Measurements from ENCODE around the gene ARL14EPL.

Gene ARL14EPL

GRCh38 chr5:116035123-116035522 lies 2.9 kb downstream of the ARL14EPL start:
- Histone ChIP-seq H2AFZ (ENCODE audit: low read length) (peak overlapping the region; percentile 65; the same call in 1 of the 2 replicates), H3K4me1 (ENCODE audit: insufficient read depth, low read length, poor library complexity, severe bottlenecking) (peaks cover 58% of the 10 kb centered on the region), H3F3A (ENCODE audit: low read depth) (no peaks in the 10 kb centered on the region), H3K36me3 (ENCODE audit: insufficient read depth, low read length) (no peaks in the 10 kb centered on the region), H3K4me2 (ENCODE audit: low read depth, low read length, poor library complexity, severe bottlenecking) (no peak overlapping the region), H3K79me2 (ENCODE audit: insufficient read depth, low read length) (no peaks in the 10 kb centered on the region), H3K9ac (ENCODE audit: low read depth, low read length, poor library complexity, severe bottlenecking) (no peak overlapping the region), H3K27me3 (ENCODE audit: insufficient read depth, low read length, poor library complexity, severe bottlenecking) (no peaks in the 10 kb centered on the region), H4K20me1 (ENCODE audit: insufficient read depth, low read length, poor library complexity, severe bottlenecking) (no peaks in the 10 kb centered on the region), H3K9me2 (replicated peaks; ENCODE audit: low read depth, low read length) (no peaks in the 10 kb centered on the region), H3K9me3 (ENCODE audit: insufficient read depth, low read depth, low read length) (no peaks in the 10 kb centered on the region), H3K4me3 (ENCODE audit: low read length, poor library complexity, severe bottlenecking) (no peak overlapping the region)
- no peak for TF ChIP-seq EZH2phosphoT487 (IDR thresholded peaks at IDR 0.05; ENCODE audit: borderline replicate concordance)
- TF ChIP-seq CTCF (conservative IDR thresholded peaks at IDR 0.05; ENCODE audit: low read length), result no peak

GRCh38 chr5:116037236-116037822 lies 5.1 kb downstream of the ARL14EPL start:
- peak overlapping the region; percentile 68 for H3K4me2 ChIP-seq (ENCODE audit: low read depth, low read length, poor library complexity, severe bottlenecking)
- H3K36me3 ChIP-seq (ENCODE audit: insufficient read depth, low read length), result no peaks in the 10 kb centered on the region
- no peak for TF ChIP-seq EZH2phosphoT487 (IDR thresholded peaks at IDR 0.05; ENCODE audit: borderline replicate concordance)
- peak; percentile 34 for TF ChIP-seq CTCF (conservative IDR thresholded peaks at IDR 0.05; ENCODE audit: low read length)
- no peaks in the 10 kb centered on the region for H3K27me3 ChIP-seq (ENCODE audit: insufficient read depth, low read length, poor library complexity, severe bottlenecking)
- no peak overlapping the region for H3K4me3 ChIP-seq (ENCODE audit: low read length, poor library complexity, severe bottlenecking)
- peak overlapping the region; percentile 44 for H3K9ac ChIP-seq (ENCODE audit: low read depth, low read length, poor library complexity, severe bottlenecking)
- H4K20me1 ChIP-seq (ENCODE audit: insufficient read depth, low read length, poor library complexity, severe bottlenecking), result no peaks in the 10 kb centered on the region
- H3K4me1 ChIP-seq (ENCODE audit: insufficient read depth, low read length, poor library complexity, severe bottlenecking), result peaks cover 56% of the 10 kb centered on the region
- H3K79me2 ChIP-seq (ENCODE audit: insufficient read depth, low read length), result no peaks in the 10 kb centered on the region
- no peaks in the 10 kb centered on the region for H3K9me3 ChIP-seq (ENCODE audit: insufficient read depth, low read depth, low read length)
- H2AFZ ChIP-seq (ENCODE audit: low read length), result 0 out of 2 replicates have a peak overlapping the region, but pooled peaks have one; percentile 4
- no peaks in the 10 kb centered on the region for H3K9me2 ChIP-seq (replicated peaks; ENCODE audit: low read depth, low read length)
- H3F3A ChIP-seq (ENCODE audit: low read depth), result no peaks in the 10 kb centered on the region

GRCh38 chr5:116038817-116039216 lies 6.5 kb downstream of the ARL14EPL start:
- H3K9me3 ChIP-seq (ENCODE audit: insufficient read depth, low read depth, low read length), result no peaks in the 10 kb centered on the region
- H3K79me2 ChIP-seq (ENCODE audit: insufficient read depth, low read length), result no peaks in the 10 kb centered on the region
- TF ChIP-seq EZH2phosphoT487 (IDR thresholded peaks at IDR 0.05; ENCODE audit: borderline replicate concordance) (no peak), CTCF (conservative IDR thresholded peaks at IDR 0.05; ENCODE audit: low read length) (no peak)
- no peaks in the 10 kb centered on the region for H3K9me2 ChIP-seq (replicated peaks; ENCODE audit: low read depth, low read length)
- H3K4me3 ChIP-seq (ENCODE audit: low read length, poor library complexity, severe bottlenecking), result peak overlapping the region; percentile 46
- no peaks in the 10 kb centered on the region for H3F3A ChIP-seq (ENCODE audit: low read depth)
- no peaks in the 10 kb centered on the region for H3K27me3 ChIP-seq (ENCODE audit: insufficient read depth, low read length, poor library complexity, severe bottlenecking)
- no peaks in the 10 kb centered on the region for H4K20me1 ChIP-seq (ENCODE audit: insufficient read depth, low read length, poor library complexity, severe bottlenecking)
- H3K9ac ChIP-seq (ENCODE audit: low read depth, low read length, poor library complexity, severe bottlenecking), result peak overlapping the region; percentile 44
- peaks cover 47% of the 10 kb centered on the region for H3K4me1 ChIP-seq (ENCODE audit: insufficient read depth, low read length, poor library complexity, severe bottlenecking)
- H2AFZ ChIP-seq (ENCODE audit: low read length), result 0 out of 2 replicates have a peak overlapping the region, but pooled peaks have one; percentile 53
- H3K36me3 ChIP-seq (ENCODE audit: insufficient read depth, low read length), result no peaks in the 10 kb centered on the region
- peak overlapping the region; percentile 68 for H3K4me2 ChIP-seq (ENCODE audit: low read depth, low read length, poor library complexity, severe bottlenecking)

Data from Loucy (cell line).